ENCODE data around the gene CADM1. TPM values are rescaled to one million over a fixed set of nuclear protein-coding genes. Genes with fewer than 3 reads are reported as not detected.

CADM1 gene
- total and polyA plus RNA-seq, 2 donors from 2014 or later: 24.0 to 33.5 TPM

- no peaks in the 10 kb centered on the region for H3K27me3 ChIP-seq (ENCODE audit: control insufficient read depth, insufficient read depth, low read length)
- H3K27ac ChIP-seq (ENCODE audit: low read depth in 2 of 2, low read length in 2 of 2): no peak overlapping the region
- no peak overlapping the region for H3K4me3 ChIP-seq (ENCODE audit: low read length in 3 of 3)
- no peaks in the 10 kb centered on the region for H3K36me3 ChIP-seq (ENCODE audit: control insufficient read depth in 2 of 3, insufficient read depth in 3 of 3, low read length in 3 of 3)
- no peak for FAIRE-seq
- DNase-seq: no peak
- no peaks in the 10 kb centered on the region for H3K9me3 ChIP-seq (ENCODE audit: control insufficient read depth in 2 of 3, insufficient read depth in 1 of 3, low read length in 3 of 3)
- TF ChIP-seq CTCF (IDR thresholded peaks at IDR 0.05; ENCODE audit: borderline replicate concordance, extremely low read depth, insufficient read depth): no peak
- intact Hi-C loops (cut with DNase I): no loop called here
- H3K4me1 ChIP-seq (ENCODE audit: control insufficient read depth in 2 of 3, insufficient read depth in 2 of 3, low read depth in 1 of 3, low read length in 3 of 3): no peaks in the 10 kb centered on the region
- H3K9ac ChIP-seq (ENCODE audit: low read length in 3 of 3): no peak overlapping the region
These were observed 217.6 kb downstream of the CADM1 start for GRCh38 chr11:115286614-115287013.

- no peaks in the 10 kb centered on the region for H3K9me3 ChIP-seq (ENCODE audit: control insufficient read depth in 2 of 3, insufficient read depth in 1 of 3, low read length in 3 of 3)
- H3K4me1 ChIP-seq (ENCODE audit: control insufficient read depth in 2 of 3, insufficient read depth in 2 of 3, low read depth in 1 of 3, low read length in 3 of 3): no peaks in the 10 kb centered on the region
- H3K36me3 ChIP-seq (ENCODE audit: control insufficient read depth in 2 of 3, insufficient read depth in 3 of 3, low read length in 3 of 3): no peaks in the 10 kb centered on the region
- DNase-seq: peak in 1 of 5 donors; percentile 56
- no peak overlapping the region for H3K27ac ChIP-seq (ENCODE audit: low read depth in 2 of 2, low read length in 2 of 2)
- FAIRE-seq: no peak
- no peaks in the 10 kb centered on the region for H3K27me3 ChIP-seq (ENCODE audit: control insufficient read depth, insufficient read depth, low read length)
- no peak for TF ChIP-seq CTCF (IDR thresholded peaks at IDR 0.05; ENCODE audit: borderline replicate concordance, extremely low read depth, insufficient read depth)
- H3K9ac ChIP-seq (ENCODE audit: low read length in 3 of 3): no peak overlapping the region
- intact Hi-C loops (cut with DNase I): no loop called here
- H3K4me3 ChIP-seq (ENCODE audit: low read length in 3 of 3): no peak overlapping the region
These were observed 219.4 kb downstream of the CADM1 start for GRCh38 chr11:115284773-115285172.

GRCh38 chr11:115282923-115283322 is 221.3 kb downstream of the CADM1 start:
- no peaks in the 10 kb centered on the region for H3K27me3 ChIP-seq (ENCODE audit: control insufficient read depth, insufficient read depth, low read length)
- no peak for FAIRE-seq
- TF ChIP-seq CTCF (IDR thresholded peaks at IDR 0.05; ENCODE audit: borderline replicate concordance, extremely low read depth, insufficient read depth): no peak
- H3K4me3 ChIP-seq (ENCODE audit: low read length in 3 of 3): no peak overlapping the region
- H3K4me1 ChIP-seq (ENCODE audit: control insufficient read depth in 2 of 3, insufficient read depth in 2 of 3, low read depth in 1 of 3, low read length in 3 of 3): no peaks in the 10 kb centered on the region
- no peaks in the 10 kb centered on the region for H3K9me3 ChIP-seq (ENCODE audit: control insufficient read depth in 2 of 3, insufficient read depth in 1 of 3, low read length in 3 of 3)
- no peak for DNase-seq
- H3K27ac ChIP-seq (ENCODE audit: low read depth in 2 of 2, low read length in 2 of 2): no peak overlapping the region
- H3K9ac ChIP-seq (ENCODE audit: low read length in 3 of 3): no peak overlapping the region
- intact Hi-C loops (cut with DNase I): no loop called here
- no peaks in the 10 kb centered on the region for H3K36me3 ChIP-seq (ENCODE audit: control insufficient read depth in 2 of 3, insufficient read depth in 3 of 3, low read length in 3 of 3)

- H3K9me3 ChIP-seq (ENCODE audit: control insufficient read depth in 2 of 3, insufficient read depth in 1 of 3, low read length in 3 of 3): no peaks in the 10 kb centered on the region
- H3K36me3 ChIP-seq (ENCODE audit: control insufficient read depth in 2 of 3, insufficient read depth in 3 of 3, low read length in 3 of 3): no peaks in the 10 kb centered on the region
- H3K27me3 ChIP-seq (ENCODE audit: control insufficient read depth, insufficient read depth, low read length): no peaks in the 10 kb centered on the region
- no peak overlapping the region for H3K4me3 ChIP-seq (ENCODE audit: low read length in 3 of 3)
- H3K9ac ChIP-seq (ENCODE audit: low read length in 3 of 3): no peak overlapping the region
- DNase-seq (no peak), FAIRE-seq (no peak)
- no peaks in the 10 kb centered on the region for H3K4me1 ChIP-seq (ENCODE audit: control insufficient read depth in 2 of 3, insufficient read depth in 2 of 3, low read depth in 1 of 3, low read length in 3 of 3)
- H3K27ac ChIP-seq (ENCODE audit: low read depth in 2 of 2, low read length in 2 of 2): no peak overlapping the region
- intact Hi-C loops (cut with DNase I): no loop called here
- TF ChIP-seq CTCF (IDR thresholded peaks at IDR 0.05; ENCODE audit: borderline replicate concordance, extremely low read depth, insufficient read depth): no peak
These were observed 223.4 kb downstream of the CADM1 start for GRCh38 chr11:115280775-115281174.
